ENCODE measurements around the gene PNO1. TPM values are rescaled to one million over a fixed set of nuclear protein-coding genes. Genes with fewer than 3 reads are reported as not detected.

Gene PNO1
- total and polyA plus RNA-seq, 2 donors (not counting 3 experiments of a cell fraction or from before 2014, with no cell fraction given): 9.4 to 25.6 TPM

DNA sequence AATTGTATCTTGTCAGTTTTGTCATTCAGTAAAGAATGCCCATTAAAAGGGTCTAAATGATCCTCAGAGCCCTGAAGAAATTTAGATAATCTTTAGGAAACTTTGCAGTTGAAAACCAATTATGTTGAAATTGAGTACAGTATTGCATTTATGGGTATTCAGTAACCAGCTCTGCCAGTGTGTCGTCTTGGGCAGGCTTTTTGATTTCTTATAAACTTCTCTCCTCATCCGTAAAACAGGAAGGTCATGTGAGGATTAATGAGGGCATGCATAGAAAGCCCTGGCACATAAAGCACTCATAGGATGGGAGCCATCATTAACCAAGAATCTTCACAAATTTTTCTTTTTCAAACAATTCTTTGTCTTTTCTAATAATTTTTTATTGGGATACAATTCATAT lies 14.8 kb downstream of the PNO1 start:
- Histone ChIP-seq H4K20me1 (replicated peaks; ENCODE audit: control insufficient read depth, extremely low read depth, insufficient read depth, low read length) (no peaks in the 10 kb centered on the region), H3K4me1 (ENCODE audit: control insufficient read depth, extremely low read depth, insufficient read depth, low read length) (no peaks in the 10 kb centered on the region), H3K36me3 (ENCODE audit: control insufficient read depth in 2 of 2, extremely low read depth in 1 of 2, insufficient read depth in 2 of 2, low read length in 2 of 2) (peaks cover 4 to 17% of the 10 kb centered on the region in 2 experiments), H3K27me3 (ENCODE audit: control insufficient read depth in 2 of 2, insufficient read depth in 2 of 2, low read length in 2 of 2) (no peaks in the 10 kb centered on the region), H3K79me2 (ENCODE audit: control insufficient read depth, insufficient read depth, low read length) (peaks cover 5% of the 10 kb centered on the region), H3K4me2 (ENCODE audit: insufficient read depth, low read length) (no peak overlapping the region), H3K9ac (replicated peaks; ENCODE audit: extremely low read depth, insufficient read depth, low read length) (no peak overlapping the region), H3K9me1 (replicated peaks; ENCODE audit: control insufficient read depth, extremely low read depth, insufficient read depth, low read length) (no peaks in the 10 kb centered on the region), H3K4me3 (replicated peaks in 1 of 3; ENCODE audit: insufficient read depth in 1 of 3, low read depth in 1 of 3, low read length in 3 of 3) (no peak overlapping the region), H3K9me3 (replicated peaks; ENCODE audit: control insufficient read depth, insufficient read depth, low read length) (no peaks in the 10 kb centered on the region), H2AFZ (ENCODE audit: low read depth, low read length) (no peak overlapping the region), H3K27ac (ENCODE audit: insufficient read depth, low read depth, low read length) (no peak overlapping the region)
- ChIA-PET POLR2A (interaction anchor here (0.6 kb wide), 1 partner anchor 9 kb away, joined by 4 read pairs; no protein-coding TSS in a partner anchor), CTCF (interaction anchor here (1.2 kb wide), 1 partner anchor 24 kb away, joined by 4 read pairs; no protein-coding TSS in a partner anchor)
- no peak for FAIRE-seq
- TF ChIP-seq, protein P1, sequence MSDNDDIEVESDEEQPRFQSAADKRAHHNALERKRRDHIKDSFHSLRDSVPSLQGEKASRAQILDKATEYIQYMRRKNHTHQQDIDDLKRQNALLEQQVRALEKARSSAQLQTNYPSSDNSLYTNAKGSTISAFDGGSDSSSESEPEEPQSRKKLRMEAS (IDR thresholded peaks at IDR 0.05; ENCODE audit: insufficient read depth, insufficient read length): no peak
- TF ChIP-seq JUN (IDR thresholded peaks at IDR 0.05; ENCODE audit: borderline replicate concordance, insufficient read depth, insufficient read length, low read depth): no peak
- TF ChIP-seq FOS (IDR thresholded peaks at IDR 0.05; ENCODE audit: borderline replicate concordance, insufficient read depth, low read length): no peak
- TF ChIP-seq CTCF (IDR thresholded peaks at IDR 0.05; ENCODE audit: extremely low read depth in 1 of 2, insufficient read depth in 1 of 2, low read depth in 1 of 2, low read length in 2 of 2): no peak
- no peak for TF ChIP-seq GATA2 (IDR thresholded peaks at IDR 0.05; ENCODE audit: insufficient read depth, insufficient read length, low read depth, low read length)
- no peak for TF ChIP-seq MYC (IDR thresholded peaks at IDR 0.05; ENCODE audit: low read depth, low read length)
- no peak for TF ChIP-seq POLR2AphosphoS5 (IDR thresholded peaks at IDR 0.05; ENCODE audit: insufficient read depth, low read depth, low read length)
- no peak for TF ChIP-seq POLR2A (IDR thresholded peaks at IDR 0.05; ENCODE audit: low read depth, low read length)
- no peak for TF ChIP-seq EZH2 (IDR thresholded peaks at IDR 0.05; ENCODE audit: borderline replicate concordance, low read depth, low read length, severe bottlenecking)
- dilution Hi-C loops (cut with MboI; ENCODE audit: extremely low pct_ligation_motif_present, low sequenced_read_pairs) (no loop called here), intact Hi-C loops (cut with micrococcal nuclease) (no loop called here)
- no peak for DNase-seq (ENCODE audit: low read depth, low spot score)
- no TSS peak for BruUV-seq (replicated peaks)
